AG04450 (cell line): ENCODE measurements around the gene MST1. TPM values are rescaled to one million over a fixed set of nuclear protein-coding genes. Genes with fewer than 3 reads are reported as not detected.
A peak's percentile ranks its signal among the peaks of the same experiment; 100 is the strongest.

Source experiments
- CTCF ChIA-PET: fragments of 300-600, 350-600 bp; formaldehyde crosslinking; extraction: SDS; loops from one replicate; lab custom pipeline; 2022; ENCODE audit warnings: antibody characterized with exemption, inconsistent platforms; lab: Charles Lee
- POLR2A ChIA-PET: fragments of 350-600 bp; formaldehyde crosslinking; extraction: SDS; loops from one replicate; lab custom pipeline; 2021; ENCODE audit warnings: antibody characterized with exemption, inconsistent platforms; lab: Yijun Ruan, JAX
- DNase-seq: peaks from one replicate; pipeline ENCODE4 v3.0.0-alpha.2; 2011; ENCODE audit warnings: low read depth, low spot score
- H3K27ac ChIP-seq: one replicate; pipeline ENCODE4 v1.5.1; 2012; ENCODE audit warnings: low read depth, low read length, control low read depth
- H3K27me3 ChIP-seq: one replicate; pipeline ENCODE4 v1.6.0; 2012; ENCODE audit warnings: low read length; ENCODE audit not compliant: control insufficient read depth, insufficient read depth
- H3K4me3 ChIP-seq: 2 replicates; pipeline ENCODE4 v1.5.1; 2011; ENCODE audit warnings: mild to moderate bottlenecking, low read depth, low read length, control low read depth
- H3K9me3 ChIP-seq: 2 replicates; pipeline ENCODE4 v1.5.1; 2012; ENCODE audit warnings: low read length; ENCODE audit not compliant: control insufficient read depth, insufficient read depth
- polyA plus RNA-seq: library from polyadenylated mRNA; depleted of rRNA; stranded (reverse); fragments of >200 nt; gene quantifications from 2 replicates; pipeline ENCODE4 v1.2.3, GENCODE V29; 2011
- TF ChIP-seq, protein P1 (sequence below): IDR thresholded peaks from 2 replicates; pipeline ENCODE4 v1.5.1; 2011; ENCODE audit warnings: low read depth, low read length, control low read depth, inconsistent platforms

MST1 gene
- polyA plus RNA-seq, 1 experiment: 6.5 TPM

- ChIA-PET CTCF (interaction anchor here (0.8 to 1.5 kb wide), 3 partner anchors 83 to 120 kb away, joined by 3 to 6 read pairs (median 5); no protein-coding TSS in a partner anchor), POLR2A (interaction anchor here (0.8 to 1.0 kb wide), 2 partner anchors 48 to 180 kb away, joined by 3 read pairs; no protein-coding TSS in a partner anchor)
- Histone ChIP-seq H3K4me3 (peak within 1 kb of the TSS; percentile 69), H3K9me3 (peaks cover 12% of the 10 kb centered on the region; the same call in 1 of the 2 replicates), H3K27me3 (no peaks in the 10 kb centered on the region), H3K27ac (peak within 1 kb of the TSS; percentile 47)
- peak; percentile 73 for DNase-seq
- TF ChIP-seq, protein P1, sequence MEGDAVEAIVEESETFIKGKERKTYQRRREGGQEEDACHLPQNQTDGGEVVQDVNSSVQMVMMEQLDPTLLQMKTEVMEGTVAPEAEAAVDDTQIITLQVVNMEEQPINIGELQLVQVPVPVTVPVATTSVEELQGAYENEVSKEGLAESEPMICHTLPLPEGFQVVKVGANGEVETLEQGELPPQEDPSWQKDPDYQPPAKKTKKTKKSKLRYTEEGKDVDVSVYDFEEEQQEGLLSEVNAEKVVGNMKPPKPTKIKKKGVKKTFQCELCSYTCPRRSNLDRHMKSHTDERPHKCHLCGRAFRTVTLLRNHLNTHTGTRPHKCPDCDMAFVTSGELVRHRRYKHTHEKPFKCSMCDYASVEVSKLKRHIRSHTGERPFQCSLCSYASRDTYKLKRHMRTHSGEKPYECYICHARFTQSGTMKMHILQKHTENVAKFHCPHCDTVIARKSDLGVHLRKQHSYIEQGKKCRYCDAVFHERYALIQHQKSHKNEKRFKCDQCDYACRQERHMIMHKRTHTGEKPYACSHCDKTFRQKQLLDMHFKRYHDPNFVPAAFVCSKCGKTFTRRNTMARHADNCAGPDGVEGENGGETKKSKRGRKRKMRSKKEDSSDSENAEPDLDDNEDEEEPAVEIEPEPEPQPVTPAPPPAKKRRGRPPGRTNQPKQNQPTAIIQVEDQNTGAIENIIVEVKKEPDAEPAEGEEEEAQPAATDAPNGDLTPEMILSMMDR: peak; percentile 36; the same call in 1 of the 2 replicates
These were observed 30.1 kb upstream of the MST1 start, which contains the start of gene AMIGO3 for GRCh38 chr3:49719214-49719884. Gene AMIGO3 (minus strand): TSS chr3:49719684. CDS start chr3:49719465, 219 bp downstream.

- Histone ChIP-seq H3K27me3 (no peaks in the 10 kb centered on the region), H3K4me3 (peak overlapping the region; percentile 69), H3K27ac (no peak overlapping the region), H3K9me3 (peaks cover 12% of the 10 kb centered on the region; the same call in 1 of the 2 replicates)
- no peak for DNase-seq
- TF ChIP-seq, protein P1: no peak
- ChIA-PET CTCF (interaction anchor here (1.4 kb wide), 1 partner anchor 120 kb away, joined by 3 read pairs; no protein-coding TSS in a partner anchor), POLR2A (no interaction called here)
These were observed 29.6 kb upstream of the MST1 start for GRCh38 chr3:49718858-49719213.

- H3K4me3 ChIP-seq: no peak overlapping the region
- H3K9me3 ChIP-seq: peaks cover 12% of the 10 kb centered on the region; the same call in 1 of the 2 replicates
- CTCF ChIA-PET: interaction anchor here (1.4 kb wide), 1 partner anchor 121 kb away, joined by 3 read pairs; no protein-coding TSS in a partner anchor
These were observed 28.9 kb upstream of the MST1 start for GRCh38 chr3:49717959-49718857.

DNA sequence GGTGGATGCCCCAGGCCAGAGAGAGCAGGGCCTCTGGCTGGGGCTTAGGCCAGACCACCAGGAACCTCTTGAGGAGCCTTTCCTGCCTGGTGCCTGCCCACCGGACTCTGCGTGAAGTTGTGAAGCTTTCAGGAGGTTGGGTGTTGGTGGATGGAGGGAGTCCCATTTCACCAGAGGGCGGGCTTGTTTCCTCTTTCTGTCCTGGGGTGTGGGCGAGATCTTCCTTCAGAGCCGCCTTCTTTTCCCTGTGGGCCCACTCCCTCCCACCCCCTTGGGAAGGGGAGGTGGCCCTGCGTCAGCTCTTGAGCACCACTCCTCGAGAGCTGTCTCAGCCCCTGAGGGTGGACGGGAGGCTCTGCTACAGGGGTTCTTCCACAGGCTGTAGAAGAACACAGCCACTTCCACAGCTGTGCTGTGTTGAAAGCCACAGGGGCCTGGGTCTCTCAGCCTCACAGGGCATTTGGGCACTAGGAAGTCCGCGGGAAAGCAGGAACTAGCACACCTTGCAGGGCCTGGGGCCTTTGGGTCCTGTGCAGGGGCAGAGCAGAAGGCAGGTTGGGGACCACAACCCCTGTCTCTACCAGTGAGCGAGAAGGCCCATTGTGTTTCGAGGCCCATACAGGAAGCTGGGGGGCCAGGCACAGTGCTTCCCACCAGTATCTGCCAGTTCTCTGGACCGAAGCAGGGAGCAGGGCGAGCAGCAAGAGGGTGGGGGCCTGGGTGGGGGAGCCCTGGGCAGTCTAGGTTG lies 28.1 kb upstream of the MST1 start:
- no peak for DNase-seq
- peaks cover 12% of the 10 kb centered on the region; the same call in 1 of the 2 replicates for H3K9me3 ChIP-seq
- no peak overlapping the region for H3K27ac ChIP-seq
- TF ChIP-seq, protein P1: no peak
- ChIA-PET POLR2A (no interaction called here), CTCF (no interaction called here)
- H3K27me3 ChIP-seq: no peaks in the 10 kb centered on the region
- no peak overlapping the region for H3K4me3 ChIP-seq

More at GRCh38 chr3:49717959-49718857, 28.9 kb upstream of the MST1 start:
- POLR2A ChIA-PET: no interaction called here
- TF ChIP-seq, protein P1: no peak
- H3K27ac ChIP-seq: no peak overlapping the region
- H3K27me3 ChIP-seq: no peaks in the 10 kb centered on the region
- no peak for DNase-seq
